ENCODE data around the gene ANO6.
A peak's percentile ranks its signal among the peaks of the same experiment; 100 is the strongest.
"Not testable (repeated sequence)": the region's sequence is repeated elsewhere in the genome, so short reads cannot be mapped to it uniquely, and the experiment has no call there.

Gene ANO6

GRCh38 chr12:45260104-45260815 is 44.4 kb downstream of the ANO6 start:
- DNase-seq (ENCODE audit: extremely low read depth, low read depth): no peak
- TF ChIP-seq CTCF (IDR thresholded peaks at IDR 0.05; ENCODE audit: low read depth, low read length): no peak

GRCh38 chr12:45260854-45261253 is 45.0 kb downstream of the ANO6 start:
- DNase-seq (ENCODE audit: extremely low read depth, low read depth): no peak

GRCh38 chr12:45262185-45262584 is 46.3 kb downstream of the ANO6 start:
- DNase-seq (ENCODE audit: extremely low read depth, low read depth): not testable (repeated sequence)

More at GRCh38 chr12:45260854-45261253, 45.0 kb downstream of the ANO6 start:
- TF ChIP-seq CTCF (IDR thresholded peaks at IDR 0.05; ENCODE audit: low read depth, low read length): no peak

GRCh38 chr12:45263587-45263986 is 47.7 kb downstream of the ANO6 start:
- no peak for TF ChIP-seq CTCF (IDR thresholded peaks at IDR 0.05; ENCODE audit: low read depth, low read length)
- no peak for DNase-seq (ENCODE audit: extremely low read depth, low read depth)

- no peak for DNase-seq (ENCODE audit: extremely low read depth, low read depth)
- TF ChIP-seq CTCF (IDR thresholded peaks at IDR 0.05; ENCODE audit: low read depth, low read length): peak; percentile 40
These were observed 52.9 kb downstream of the ANO6 start for GRCh38 chr12:45268672-45269411.

- no peak for TF ChIP-seq CTCF (IDR thresholded peaks at IDR 0.05; ENCODE audit: low read depth, low read length)
- DNase-seq (ENCODE audit: extremely low read depth, low read depth): no peak
These were observed 53.5 kb downstream of the ANO6 start for GRCh38 chr12:45269412-45269751.

- no peak for TF ChIP-seq CTCF (IDR thresholded peaks at IDR 0.05; ENCODE audit: low read depth, low read length)
- no peak for DNase-seq (ENCODE audit: extremely low read depth, low read depth)
These were observed 55.1 kb downstream of the ANO6 start for GRCh38 chr12:45270951-45271350.

All from AG09319 (cell line).